ENCODE results near the gene TMPRSS2. TPM values are rescaled to one million over a fixed set of nuclear protein-coding genes. Genes with fewer than 3 reads are reported as not detected.

Gene TMPRSS2
- total RNA-seq, 1 donor from 2014 or later = not detected

DNA sequence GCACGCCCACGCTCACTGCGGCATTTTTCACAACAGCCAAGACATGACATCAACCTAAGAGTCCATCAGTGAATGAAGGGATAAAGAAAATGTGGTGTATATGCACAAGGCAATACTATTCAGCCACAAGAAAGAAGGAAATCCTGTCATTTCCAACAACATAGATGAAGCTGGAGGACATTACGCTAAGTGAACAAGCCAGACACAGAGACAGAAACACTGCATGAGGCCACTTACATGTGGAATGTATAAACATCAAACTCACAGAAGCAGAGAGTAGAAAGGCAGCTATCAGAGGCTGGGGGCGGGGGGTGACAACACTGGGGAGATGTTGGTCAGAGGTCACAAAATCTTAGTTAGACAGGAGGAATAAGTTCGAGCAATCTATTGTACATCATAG, 20.9 kb downstream of the TMPRSS2 start:
- Mint-ChIP-seq H3K4me3 (no peak overlapping the region), H3K27me3 (ENCODE audit: insufficient read depth) (peaks cover 4% of the 10 kb centered on the region), H3K36me3 (ENCODE audit: low read depth) (no peaks in the 10 kb centered on the region), H3K27ac (no peak overlapping the region), H3K4me1 (ENCODE audit: low read depth) (no peaks in the 10 kb centered on the region), H3K9me3 (no peaks in the 10 kb centered on the region)
- no peak for DNase-seq (ENCODE audit: low spot score)
- intact Hi-C loops (cut with micrococcal nuclease) = no loop called here

DNA sequence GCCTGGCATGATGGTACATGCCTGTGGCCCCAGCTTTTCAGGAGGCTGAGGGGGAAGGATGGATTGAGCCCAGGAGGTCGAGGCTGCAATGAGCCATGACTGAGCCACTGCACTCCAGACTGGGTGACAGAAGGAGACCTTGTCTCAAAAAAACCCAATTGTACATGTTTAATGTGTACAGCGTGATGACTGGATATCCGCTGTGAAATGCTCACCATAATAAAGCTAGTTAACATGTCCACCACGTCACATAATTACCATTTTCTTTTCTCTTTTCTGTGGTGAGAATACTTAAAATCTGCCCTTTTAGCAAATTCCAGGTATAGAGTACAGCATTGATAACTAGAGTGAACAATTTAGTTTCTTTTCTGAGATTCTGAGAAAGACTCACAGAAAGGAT, 24.0 kb downstream of the TMPRSS2 start:
- H3K9me3 Mint-ChIP-seq = no peaks in the 10 kb centered on the region
- H3K27ac Mint-ChIP-seq = no peak overlapping the region
- intact Hi-C loops (cut with micrococcal nuclease) = no loop called here
- DNase-seq (ENCODE audit: low spot score) = no peak
- H3K27me3 Mint-ChIP-seq (ENCODE audit: insufficient read depth) = peaks cover 4% of the 10 kb centered on the region
- H3K4me3 Mint-ChIP-seq = no peak overlapping the region
- no peaks in the 10 kb centered on the region for H3K4me1 Mint-ChIP-seq (ENCODE audit: low read depth)
- H3K36me3 Mint-ChIP-seq (ENCODE audit: low read depth) = no peaks in the 10 kb centered on the region

DNA sequence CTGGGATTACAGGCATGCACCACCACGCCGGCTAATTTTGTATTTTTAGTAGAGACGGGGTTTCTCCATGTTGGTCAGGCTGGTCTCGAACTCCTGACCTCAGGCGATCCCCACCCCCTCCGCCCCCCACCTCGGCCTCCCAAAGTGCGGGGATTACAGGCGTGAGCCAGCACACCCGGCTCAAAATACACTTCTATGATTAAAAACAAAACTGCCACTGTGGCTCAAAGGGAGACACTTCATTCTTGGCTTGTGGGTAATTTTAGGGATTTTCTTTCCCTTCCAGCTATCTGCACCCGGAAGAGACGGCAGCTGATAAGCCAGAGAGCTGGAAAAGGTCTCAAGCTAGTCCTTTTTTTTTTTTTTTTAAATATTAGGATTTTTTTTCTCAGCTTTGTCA, 24.5 kb downstream of the TMPRSS2 start:
- intact Hi-C loops (cut with micrococcal nuclease) = no loop called here
- Mint-ChIP-seq H3K36me3 (ENCODE audit: low read depth) (no peaks in the 10 kb centered on the region), H3K9me3 (no peaks in the 10 kb centered on the region), H3K4me1 (ENCODE audit: low read depth) (no peaks in the 10 kb centered on the region), H3K4me3 (no peak overlapping the region), H3K27ac (no peak overlapping the region), H3K27me3 (ENCODE audit: insufficient read depth) (peaks cover 4% of the 10 kb centered on the region)
- no peak for DNase-seq (ENCODE audit: low spot score)

DNA sequence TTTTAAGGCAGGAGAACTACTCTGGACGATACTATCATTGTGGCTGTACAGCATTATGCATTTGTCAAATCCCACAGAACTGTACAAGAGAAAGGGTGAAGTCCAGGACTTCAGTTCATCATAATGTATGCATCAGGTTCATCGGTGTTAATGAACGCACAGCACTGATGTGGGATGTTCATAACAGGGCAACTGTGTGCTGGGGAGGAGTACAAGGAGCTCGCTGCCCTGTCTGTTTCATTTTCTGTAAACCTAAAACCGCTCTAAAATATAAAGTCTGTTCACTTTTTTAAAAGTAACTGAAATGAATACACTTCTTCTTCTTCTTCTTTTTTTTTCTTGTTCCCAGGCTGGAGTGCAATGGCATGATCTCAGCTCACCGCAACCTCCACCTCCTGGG, 25.0 kb downstream of the TMPRSS2 start:
- Mint-ChIP-seq H3K4me1 (ENCODE audit: low read depth) (no peaks in the 10 kb centered on the region), H3K9me3 (no peaks in the 10 kb centered on the region)

DNA sequence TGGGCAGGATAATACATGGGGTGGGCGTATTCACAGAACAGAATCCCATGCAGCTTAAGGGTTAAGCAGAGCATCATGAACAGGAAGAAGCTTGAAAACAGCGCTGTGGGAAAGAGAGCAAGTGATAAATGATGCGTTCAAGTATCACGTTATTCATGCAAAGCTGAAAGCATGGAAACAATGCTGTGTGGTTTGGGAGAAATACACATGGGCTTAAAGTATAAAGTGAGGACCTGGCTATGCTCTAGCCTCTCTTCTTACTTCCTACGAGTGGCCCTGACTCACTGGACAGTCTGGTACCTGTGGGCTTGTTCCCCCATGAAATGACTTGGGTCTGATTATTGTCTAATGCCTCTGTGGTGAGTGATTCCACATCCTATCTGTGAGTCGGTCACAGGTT, 25.7 kb downstream of the TMPRSS2 start:
- Mint-ChIP-seq H3K4me3 (no peak overlapping the region), H3K27ac (no peak overlapping the region), H3K4me1 (ENCODE audit: low read depth) (no peaks in the 10 kb centered on the region), H3K9me3 (no peaks in the 10 kb centered on the region), H3K36me3 (ENCODE audit: low read depth) (no peaks in the 10 kb centered on the region), H3K27me3 (ENCODE audit: insufficient read depth) (peaks cover 7% of the 10 kb centered on the region)
- intact Hi-C loops (cut with micrococcal nuclease) = no loop called here
- no peak for DNase-seq (ENCODE audit: low spot score)

More for the DNA sequence above, 25.0 kb downstream of the TMPRSS2 start:
- no peaks in the 10 kb centered on the region for H3K36me3 Mint-ChIP-seq (ENCODE audit: low read depth)
- H3K4me3 Mint-ChIP-seq = no peak overlapping the region
- intact Hi-C loops (cut with micrococcal nuclease) = no loop called here
- H3K27ac Mint-ChIP-seq = no peak overlapping the region
- H3K27me3 Mint-ChIP-seq (ENCODE audit: insufficient read depth) = peaks cover 4% of the 10 kb centered on the region
- no peak for DNase-seq (ENCODE audit: low spot score)

DNA sequence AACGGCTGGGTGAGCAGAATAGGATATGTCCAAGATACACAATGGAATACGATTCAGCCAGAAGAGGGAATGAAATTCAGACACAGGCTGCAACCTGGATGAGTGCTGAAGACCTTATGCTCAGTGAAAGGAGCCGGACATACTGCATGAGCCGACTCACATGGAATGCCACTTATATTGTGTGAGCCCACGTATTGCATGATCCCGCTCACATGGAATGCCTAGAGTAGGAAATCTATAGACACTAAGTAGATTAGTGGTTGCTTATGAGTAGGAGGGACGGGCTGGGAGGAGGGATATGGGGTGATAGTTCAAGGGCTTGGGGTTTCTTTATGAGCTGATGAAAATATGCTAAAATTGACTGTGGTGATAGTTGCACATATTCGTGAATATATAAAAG, 26.8 kb downstream of the TMPRSS2 start:
- no peak overlapping the region for H3K27ac Mint-ChIP-seq
- H3K4me1 Mint-ChIP-seq (ENCODE audit: low read depth) = no peaks in the 10 kb centered on the region
- no peak for DNase-seq (ENCODE audit: low spot score)
- H3K36me3 Mint-ChIP-seq (ENCODE audit: low read depth) = no peaks in the 10 kb centered on the region
- intact Hi-C loops (cut with micrococcal nuclease) = no loop called here
- no peak overlapping the region for H3K4me3 Mint-ChIP-seq
- peaks cover 10% of the 10 kb centered on the region for H3K27me3 Mint-ChIP-seq (ENCODE audit: insufficient read depth)
- no peaks in the 10 kb centered on the region for H3K9me3 Mint-ChIP-seq

DNA sequence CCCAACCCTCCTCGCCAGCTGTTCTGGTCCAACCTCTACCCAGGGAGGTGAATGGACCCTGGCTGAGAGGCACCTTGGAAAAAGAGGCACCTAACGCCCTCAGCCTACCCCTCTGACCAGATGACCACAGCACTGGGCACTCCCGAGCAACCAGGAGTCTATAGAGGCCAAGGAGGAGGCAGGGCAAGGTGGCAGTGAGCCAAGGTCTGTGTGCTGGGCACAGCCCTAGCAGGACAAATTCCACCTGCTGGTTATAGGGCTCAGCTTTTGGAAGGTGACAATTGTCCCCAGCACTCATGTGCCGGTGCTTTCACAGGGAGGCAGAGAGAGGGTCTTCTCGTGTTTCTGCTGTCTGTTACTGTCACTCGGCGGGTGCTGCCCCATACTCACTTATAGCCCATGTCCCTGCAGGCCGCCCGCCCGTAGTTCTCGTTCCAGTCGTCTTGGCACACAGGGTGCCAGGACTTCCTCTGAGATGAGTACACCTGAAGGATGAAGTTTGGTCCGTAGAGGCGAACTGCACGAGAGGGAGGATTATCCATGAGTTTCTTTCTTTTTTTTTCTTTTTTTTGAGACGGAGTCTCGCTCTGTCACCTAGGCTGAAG, 27.8 kb downstream of the TMPRSS2 start:
- no peak overlapping the region for H3K4me3 Mint-ChIP-seq
- no peaks in the 10 kb centered on the region for H3K9me3 Mint-ChIP-seq
- no peaks in the 10 kb centered on the region for H3K36me3 Mint-ChIP-seq (ENCODE audit: low read depth)
- H3K27ac Mint-ChIP-seq = no peak overlapping the region
- intact Hi-C loops (cut with micrococcal nuclease) = no loop called here
- no peaks in the 10 kb centered on the region for H3K4me1 Mint-ChIP-seq (ENCODE audit: low read depth)
- no peak for DNase-seq (ENCODE audit: low spot score)
- H3K27me3 Mint-ChIP-seq (ENCODE audit: insufficient read depth) = peaks cover 10% of the 10 kb centered on the region

DNA sequence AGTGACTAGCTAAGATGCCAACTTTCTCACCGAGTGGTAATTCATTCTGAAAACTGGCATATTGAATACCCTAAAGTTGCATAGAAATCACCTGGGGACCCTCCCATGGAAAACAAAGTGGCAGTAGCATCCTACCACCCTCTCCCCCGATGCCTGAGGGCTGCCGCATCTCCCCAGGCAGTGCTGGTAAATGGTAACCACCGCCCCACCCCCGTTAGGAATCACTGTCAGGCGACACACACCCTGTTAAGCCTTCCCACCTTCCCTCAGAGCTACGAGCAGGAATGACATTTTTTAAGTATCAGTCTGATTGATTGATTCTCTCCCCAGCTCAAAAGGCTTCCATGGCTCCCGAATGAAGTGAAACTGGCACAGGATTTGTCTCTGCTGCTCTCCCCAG, 28.3 kb downstream of the TMPRSS2 start:
- Mint-ChIP-seq H3K36me3 (ENCODE audit: low read depth) (no peaks in the 10 kb centered on the region), H3K9me3 (no peaks in the 10 kb centered on the region), H3K27ac (no peak overlapping the region), H3K4me1 (ENCODE audit: low read depth) (no peaks in the 10 kb centered on the region), H3K4me3 (no peak overlapping the region), H3K27me3 (ENCODE audit: insufficient read depth) (peaks cover 10% of the 10 kb centered on the region)
- intact Hi-C loops (cut with micrococcal nuclease) = no loop called here
- no peak for DNase-seq (ENCODE audit: low spot score)

DNA sequence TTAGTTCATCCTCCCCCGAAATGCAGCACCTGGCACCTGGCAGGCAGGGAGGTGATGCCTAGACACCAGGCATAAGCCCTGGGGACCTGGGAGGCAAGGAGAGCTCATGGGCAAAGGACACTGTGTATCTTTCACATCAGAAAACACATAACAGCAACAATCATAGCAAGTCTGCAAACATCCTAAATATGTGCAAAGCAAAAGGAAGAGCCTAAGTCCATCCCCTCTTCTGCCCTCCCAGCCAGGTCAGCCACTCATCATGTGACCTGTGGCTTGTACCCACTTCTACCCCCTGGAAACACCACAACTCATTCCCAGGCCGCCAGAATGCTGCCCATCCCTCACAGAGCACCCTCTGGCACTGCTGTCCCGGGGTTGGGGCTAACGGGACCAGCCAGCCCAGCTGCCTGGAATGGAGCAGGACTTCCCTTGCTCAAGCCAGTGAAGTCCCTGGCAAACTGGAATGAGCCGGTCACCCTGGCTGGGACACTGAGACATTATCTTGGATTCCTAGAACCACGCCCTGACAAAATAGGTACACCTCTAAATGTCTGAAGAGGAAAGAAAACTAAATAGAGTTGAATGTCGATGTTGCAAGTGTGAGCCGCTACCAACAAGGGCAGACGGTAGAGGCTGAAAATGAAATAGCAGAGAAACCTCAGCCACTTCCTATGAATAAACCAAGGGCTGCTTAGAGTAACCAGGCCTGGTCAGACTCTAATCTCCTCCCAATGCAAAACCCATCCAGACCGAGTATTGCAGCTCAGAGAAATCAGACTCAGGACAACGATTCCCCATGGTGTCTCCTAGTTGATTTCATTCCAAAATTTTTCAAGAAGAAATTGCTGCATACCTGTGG, 29.4 kb downstream of the TMPRSS2 start:
- intact Hi-C loops (cut with micrococcal nuclease) = no loop called here
- Mint-ChIP-seq H3K4me1 (ENCODE audit: low read depth) (no peaks in the 10 kb centered on the region), H3K27ac (no peak overlapping the region), H3K9me3 (no peaks in the 10 kb centered on the region), H3K36me3 (ENCODE audit: low read depth) (no peaks in the 10 kb centered on the region), H3K4me3 (no peak overlapping the region), H3K27me3 (ENCODE audit: insufficient read depth) (peaks cover 10% of the 10 kb centered on the region)
- no peak for DNase-seq (ENCODE audit: low spot score)

DNA sequence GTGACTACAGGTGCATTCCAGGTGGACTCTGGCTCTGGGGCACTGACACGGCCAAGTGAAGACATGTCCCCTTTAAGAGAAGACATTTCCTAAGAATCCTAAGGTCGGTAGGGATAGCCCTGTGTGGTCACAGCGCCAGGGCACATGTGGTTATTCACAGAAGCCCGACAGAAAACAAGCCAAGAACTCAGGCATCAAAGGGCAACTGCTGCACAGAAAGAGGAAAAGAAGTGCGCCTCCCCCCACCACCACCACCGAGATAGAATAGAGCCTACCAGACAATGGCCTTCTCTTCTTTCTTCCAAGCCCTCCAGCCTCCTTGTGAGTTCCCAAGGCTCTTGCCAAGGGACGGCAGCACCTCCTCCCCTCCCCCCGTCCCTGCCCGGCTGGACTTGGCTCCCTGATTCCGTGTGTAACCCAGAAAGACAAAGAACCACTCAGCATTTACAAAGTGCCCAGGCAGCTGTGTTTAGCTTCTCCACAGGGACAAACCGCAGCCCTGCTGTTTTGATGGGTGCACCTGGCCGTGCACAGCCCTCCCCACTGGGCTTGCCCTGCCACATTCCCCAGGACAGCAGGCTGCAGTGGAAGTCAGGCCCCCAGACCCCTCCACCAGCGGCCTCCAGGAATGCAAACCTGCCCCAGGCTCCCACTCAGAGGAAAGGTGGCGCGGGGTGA, 30.2 kb downstream of the TMPRSS2 start:
- no peak overlapping the region for H3K27ac Mint-ChIP-seq
- peaks cover 8% of the 10 kb centered on the region for H3K27me3 Mint-ChIP-seq (ENCODE audit: insufficient read depth)
- H3K4me3 Mint-ChIP-seq = no peak overlapping the region
- no peaks in the 10 kb centered on the region for H3K4me1 Mint-ChIP-seq (ENCODE audit: low read depth)
- intact Hi-C loops (cut with micrococcal nuclease) = no loop called here
- no peaks in the 10 kb centered on the region for H3K36me3 Mint-ChIP-seq (ENCODE audit: low read depth)
- no peaks in the 10 kb centered on the region for H3K9me3 Mint-ChIP-seq
- no peak for DNase-seq (ENCODE audit: low spot score)

DNA sequence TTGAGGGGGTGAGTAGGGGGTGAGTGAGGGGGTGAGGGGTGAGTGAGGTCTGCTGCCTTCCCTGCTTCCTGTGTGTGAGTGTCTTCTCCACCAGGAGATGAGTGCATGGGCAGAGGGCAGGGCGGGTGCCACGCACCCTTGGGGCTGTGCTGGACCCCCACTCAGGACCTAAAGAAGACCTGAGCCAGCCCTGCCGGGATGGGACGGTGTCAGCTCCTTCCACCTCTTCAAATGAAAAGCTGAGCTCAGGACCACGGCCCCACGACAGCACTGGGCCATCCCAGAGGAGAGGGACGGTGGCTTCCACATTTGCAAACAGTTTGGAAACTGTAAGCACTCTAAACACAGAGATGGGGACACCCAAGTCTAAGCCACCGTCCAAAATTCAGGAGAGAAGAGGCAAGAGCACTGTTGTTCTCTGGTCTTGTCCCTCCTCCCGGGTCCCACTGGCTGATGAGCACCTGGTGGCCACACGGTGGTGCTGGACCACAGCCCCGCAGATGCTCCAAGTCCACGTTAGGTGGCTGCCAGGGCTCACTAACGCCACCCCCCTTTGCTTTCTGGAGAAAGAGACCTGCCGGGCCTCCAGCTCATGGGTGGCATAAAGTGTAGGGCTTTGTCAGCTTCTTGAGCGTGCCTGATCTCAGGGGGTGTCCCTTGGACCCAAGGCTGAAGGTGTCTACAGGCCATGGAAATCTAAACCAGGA, 32.1 kb downstream of the TMPRSS2 start:
- H3K27me3 Mint-ChIP-seq (ENCODE audit: insufficient read depth) = peaks cover 6% of the 10 kb centered on the region
- no peaks in the 10 kb centered on the region for H3K9me3 Mint-ChIP-seq
- H3K27ac Mint-ChIP-seq = no peak overlapping the region
- H3K36me3 Mint-ChIP-seq (ENCODE audit: low read depth) = no peaks in the 10 kb centered on the region
- H3K4me3 Mint-ChIP-seq = no peak overlapping the region
- no peaks in the 10 kb centered on the region for H3K4me1 Mint-ChIP-seq (ENCODE audit: low read depth)
- no peak for DNase-seq (ENCODE audit: low spot score)
- intact Hi-C loops (cut with micrococcal nuclease) = no loop called here

DNA sequence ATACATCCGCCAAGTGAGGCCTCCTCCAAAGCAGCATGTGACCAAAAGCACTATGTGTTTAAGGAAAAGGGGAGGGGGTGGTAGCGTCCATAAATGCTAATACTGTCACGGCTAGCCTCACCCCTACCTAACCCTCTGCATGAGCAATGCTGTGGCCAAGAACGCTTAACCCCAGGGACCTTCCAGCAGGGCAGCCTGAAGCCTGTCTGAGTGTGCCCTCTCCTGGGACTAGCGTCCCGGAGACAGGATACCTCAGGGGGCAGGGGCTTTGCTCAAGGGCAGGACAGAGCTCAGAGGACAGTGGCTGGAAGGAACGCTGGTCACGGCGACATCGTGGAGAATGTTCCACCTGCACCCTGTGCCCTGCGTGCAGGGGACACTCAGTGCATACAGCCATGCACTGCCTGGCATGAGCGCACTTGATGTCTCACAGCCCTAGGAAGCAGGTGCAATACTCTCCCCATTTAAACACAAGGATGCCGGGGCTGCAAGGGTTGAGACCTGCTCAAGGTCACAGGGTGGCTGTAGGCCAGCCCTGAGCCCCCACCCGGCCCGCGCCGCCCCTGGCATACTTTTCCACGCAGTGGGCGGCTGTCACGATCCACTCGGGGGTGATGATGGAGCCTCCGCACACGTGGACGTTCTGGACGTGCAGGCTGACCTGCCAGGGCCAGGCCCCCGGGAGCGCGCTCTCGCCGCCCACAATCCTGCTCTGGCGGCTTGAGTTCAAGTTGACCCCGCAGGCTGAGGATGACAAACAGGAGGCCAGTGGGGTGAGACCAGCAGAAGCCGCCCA, 35.0 kb downstream of the TMPRSS2 start:
- Mint-ChIP-seq H3K27ac (no peak overlapping the region), H3K9me3 (no peaks in the 10 kb centered on the region), H3K27me3 (ENCODE audit: insufficient read depth) (peaks cover 13% of the 10 kb centered on the region), H3K4me1 (ENCODE audit: low read depth) (peaks cover 5% of the 10 kb centered on the region), H3K4me3 (no peak overlapping the region), H3K36me3 (ENCODE audit: low read depth) (no peaks in the 10 kb centered on the region)
- intact Hi-C loops (cut with micrococcal nuclease) = no loop called here
- DNase-seq (ENCODE audit: low spot score) = no peak

Data from activated T-helper 1 cell treated with anti-CD3 and anti-CD28 coated beads, Interleukin-12 subunit alpha, Interleukin-12 subunit beta, Interleukin-2, Interleukin-4 antibody, amounts not matched to agents 30 ng/mL and 10 ng/mL and 1 ng/mL, durations not matched to agents 14 hours and 24 hours and 36 hours (primary cell).